Stimulated activated CD4-positive, alpha-beta T cell treated with anti-CD3 and anti-CD28 coated beads, Interleukin-4, amount 100 ng/mL, for 24 hours (primary cell): Measurements from ENCODE around the gene RAPGEF1.

Experiments
- DNase-seq: peaks from one replicate; pipeline ENCODE4 v3.0.0-alpha.2; 2020

RAPGEF1 gene

GRCh38 chr9:131582466-131583336 lies 157.2 kb downstream of the RAPGEF1 start:
- DNase-seq = no peak

GRCh38 chr9:131582056-131582455 lies 157.8 kb downstream of the RAPGEF1 start:
- no peak for DNase-seq

- DNase-seq = no peak
Measured at GRCh38 chr9:131580358-131580757, 159.5 kb downstream of the RAPGEF1 start.

GRCh38 chr9:131579789-131580211 lies 160.1 kb downstream of the RAPGEF1 start:
- no peak for DNase-seq

GRCh38 chr9:131578731-131579504 lies 161.0 kb downstream of the RAPGEF1 start:
- DNase-seq = peak; percentile 42

GRCh38 chr9:131578021-131578420 lies 161.9 kb downstream of the RAPGEF1 start:
- no peak for DNase-seq

GRCh38 chr9:131577005-131578000 lies 162.6 kb downstream of the RAPGEF1 start:
- no peak for DNase-seq

- no peak for DNase-seq
Measured at GRCh38 chr9:131575946-131576853, 163.7 kb downstream of the RAPGEF1 start.

GRCh38 chr9:131574730-131575640 lies 164.9 kb downstream of the RAPGEF1 start:
- no peak for DNase-seq

- DNase-seq = no peak
Measured at GRCh38 chr9:131567910-131568309, 172.0 kb downstream of the RAPGEF1 start.

- no peak for DNase-seq
Measured at GRCh38 chr9:131566158-131566557, 173.7 kb downstream of the RAPGEF1 start.

GRCh38 chr9:131565369-131565768 lies 174.5 kb downstream of the RAPGEF1 start:
- DNase-seq = no peak

- DNase-seq = no peak
Measured at GRCh38 chr9:131562032-131562959, 177.6 kb downstream of the RAPGEF1 start.

GRCh38 chr9:131559421-131560000 lies 180.4 kb downstream of the RAPGEF1 start:
- DNase-seq = no peak

- no peak for DNase-seq
Measured at GRCh38 chr9:131557855-131558548, 181.9 kb downstream of the RAPGEF1 start.

- no peak for DNase-seq
Measured at GRCh38 chr9:131555841-131556673, 183.8 kb downstream of the RAPGEF1 start.

GRCh38 chr9:131554843-131555351 lies 185.0 kb downstream of the RAPGEF1 start:
- no peak for DNase-seq
